Stimulated activated CD8-positive, alpha-beta memory T cell treated with anti-CD3 and anti-CD28 coated beads, Interleukin-7, amount 100 ng/mL, for 1 hour (primary cell): Measurements from ENCODE around the gene LRRIQ1.

ENCODE experiments used
- DNase-seq, 2 donors: peaks; one replicate each; pipeline ENCODE4 v3.0.0-alpha.2; 2020; ENCODE audit warnings: low read depth in 2 of 2

Gene LRRIQ1

GRCh38 chr12:85280165-85280983 lies 244.2 kb downstream of the LRRIQ1 start, which contains the start of gene ALX1:
ALX1 (plus strand) TSS chr12:85280220; CDS start chr12:85280262, 42 bp downstream.
- DNase-seq, result no peak

- DNase-seq, result no peak
Measured at GRCh38 chr12:85280984-85281630, 245.0 kb downstream of the LRRIQ1 start.

GRCh38 chr12:85281636-85282312 lies 245.6 kb downstream of the LRRIQ1 start:
- DNase-seq, result no peak

- DNase-seq, result no peak
Measured at GRCh38 chr12:85283560-85283959, 247.4 kb downstream of the LRRIQ1 start.
